HG02763 (cell line): ENCODE measurements around the gene XPNPEP2.

Experiments used
- ATAC-seq: cut with Tn5 transposase; IDR thresholded peaks from one replicate; pipeline ENCODE4 v1.9.1; 2021; ENCODE audit warnings: mild to moderate bottlenecking, moderate library complexity; ENCODE audit not compliant: unreplicated experiment

XPNPEP2 gene

GRCh38 chrX:129738466-129739308, at the start of gene XPNPEP2:
Gene XPNPEP2 (plus strand): TSS chrX:129738979. CDS start chrX:129739214, 235 bp downstream.
- ATAC-seq: no peak

GRCh38 chrX:129689796-129690195, 49.0 kb upstream of the XPNPEP2 start:
- no peak for ATAC-seq

GRCh38 chrX:129690435-129690834, 48.3 kb upstream of the XPNPEP2 start:
- no peak for ATAC-seq

- ATAC-seq: no peak
Observed at GRCh38 chrX:129693354-129693753, 45.4 kb upstream of the XPNPEP2 start.

- no peak for ATAC-seq
Observed at GRCh38 chrX:129694805-129695204, 44.0 kb upstream of the XPNPEP2 start.

GRCh38 chrX:129695535-129695934, 43.2 kb upstream of the XPNPEP2 start:
- ATAC-seq: no peak

- ATAC-seq: no peak
Observed at GRCh38 chrX:129695937-129696336, 42.8 kb upstream of the XPNPEP2 start.

- no peak for ATAC-seq
Observed at GRCh38 chrX:129696463-129697155, 42.2 kb upstream of the XPNPEP2 start.

- ATAC-seq: no peak
Observed at GRCh38 chrX:129697204-129697829, 41.5 kb upstream of the XPNPEP2 start.

- ATAC-seq: no peak
Observed at GRCh38 chrX:129698150-129698549, 40.6 kb upstream of the XPNPEP2 start.

- no peak for ATAC-seq
Observed at GRCh38 chrX:129700536-129700935, 38.2 kb upstream of the XPNPEP2 start.

- no peak for ATAC-seq
Observed at GRCh38 chrX:129701624-129702069, 37.1 kb upstream of the XPNPEP2 start.

GRCh38 chrX:129704491-129704890, 34.3 kb upstream of the XPNPEP2 start:
- no peak for ATAC-seq

- ATAC-seq: no peak
Observed at GRCh38 chrX:129705377-129705925, 33.3 kb upstream of the XPNPEP2 start.

GRCh38 chrX:129705988-129706387, 32.8 kb upstream of the XPNPEP2 start:
- ATAC-seq: no peak

- ATAC-seq: no peak
Observed at GRCh38 chrX:129706400-129707072, 32.2 kb upstream of the XPNPEP2 start.

GRCh38 chrX:129714581-129714980, 24.2 kb upstream of the XPNPEP2 start:
- no peak for ATAC-seq

GRCh38 chrX:129716507-129716906, 22.3 kb upstream of the XPNPEP2 start:
- ATAC-seq: no peak

GRCh38 chrX:129717892-129718291, 20.9 kb upstream of the XPNPEP2 start:
- ATAC-seq: no peak

- ATAC-seq: no peak
Observed at GRCh38 chrX:129718676-129719075, 20.1 kb upstream of the XPNPEP2 start.

- ATAC-seq: no peak
Observed at GRCh38 chrX:129719268-129719667, 19.5 kb upstream of the XPNPEP2 start.
